GM19328 (cell line): ENCODE measurements around the gene DPPA3.
"Not testable (repeated sequence)": the region's sequence is repeated elsewhere in the genome, so short reads cannot be mapped to it uniquely, and the experiment has no call there.

Source experiments
- ATAC-seq: cut with Tn5 transposase; IDR thresholded peaks from one replicate; pipeline ENCODE4 v1.9.1; 2021; ENCODE audit warnings: mild to moderate bottlenecking, moderate library complexity; ENCODE audit not compliant: unreplicated experiment

The DPPA3 gene

DNA sequence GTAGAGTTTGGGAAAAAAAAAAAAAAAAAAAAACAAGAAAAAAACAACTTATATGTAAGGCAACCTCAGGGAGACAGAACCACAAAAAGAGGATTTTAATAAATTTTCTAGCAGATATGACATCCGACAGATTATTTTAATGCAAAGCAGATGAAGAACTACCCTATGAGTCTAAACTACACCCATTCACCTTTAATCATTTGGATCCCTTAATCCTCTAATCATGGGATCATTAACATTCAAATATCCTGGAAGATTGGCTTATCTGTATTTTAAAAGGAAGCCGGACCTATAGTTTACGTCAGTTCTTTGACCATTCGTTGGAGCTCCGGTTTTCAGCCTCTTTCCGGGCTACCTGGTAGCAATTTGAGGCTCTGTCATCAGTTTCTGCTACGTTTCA, at the start of gene DPPA3:
DPPA3 (plus strand) TSS at position 301 of the 400 bp plus-strand sequence. CDS start 138 bp downstream, outside the sequence.
- ATAC-seq: no peak

GRCh38 chr12:7661741-7662140, 49.5 kb upstream of the DPPA3 start:
- ATAC-seq: no peak

DNA sequence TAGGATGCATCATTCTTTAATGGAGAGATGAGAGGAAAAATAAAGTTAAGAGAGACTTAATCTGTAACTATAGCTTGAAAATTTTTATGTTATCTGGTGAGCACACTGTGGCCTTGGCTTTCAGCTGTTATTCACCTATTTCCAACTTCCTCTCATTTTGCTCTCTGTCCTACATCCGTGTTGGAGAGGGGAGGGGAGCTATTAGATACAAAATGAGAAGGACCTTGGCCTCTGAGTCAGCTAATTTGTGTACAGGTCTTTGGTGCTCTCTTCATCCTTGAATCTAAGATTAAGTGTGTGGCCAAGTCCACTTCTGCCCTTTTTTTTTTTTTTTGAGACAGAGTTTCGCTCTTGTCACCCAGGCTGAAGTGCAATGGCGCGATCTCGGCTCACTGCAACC, 44.6 kb upstream of the DPPA3 start:
- no peak for ATAC-seq

DNA sequence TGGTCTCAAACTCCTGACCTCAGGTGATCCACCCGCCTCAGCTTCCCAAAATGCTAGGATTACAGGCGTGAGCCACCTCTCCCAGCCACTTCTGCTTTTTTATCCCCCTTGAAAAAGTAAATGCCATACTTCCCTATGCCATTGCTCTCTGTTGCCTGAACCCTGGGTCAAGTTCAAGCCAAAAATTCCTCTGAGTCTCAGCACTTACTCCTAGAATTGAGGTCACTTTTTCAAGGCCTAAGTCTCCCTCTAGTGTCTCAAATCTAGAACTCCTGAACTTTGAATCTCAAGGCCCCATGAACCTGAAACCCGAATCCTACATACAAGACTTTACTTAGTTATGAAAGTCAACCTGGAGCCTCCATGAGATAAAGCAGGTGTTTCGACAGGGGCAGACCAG, 44.1 kb upstream of the DPPA3 start:
- ATAC-seq: no peak

GRCh38 chr12:7668171-7668570, 43.1 kb upstream of the DPPA3 start:
- ATAC-seq: no peak

DNA sequence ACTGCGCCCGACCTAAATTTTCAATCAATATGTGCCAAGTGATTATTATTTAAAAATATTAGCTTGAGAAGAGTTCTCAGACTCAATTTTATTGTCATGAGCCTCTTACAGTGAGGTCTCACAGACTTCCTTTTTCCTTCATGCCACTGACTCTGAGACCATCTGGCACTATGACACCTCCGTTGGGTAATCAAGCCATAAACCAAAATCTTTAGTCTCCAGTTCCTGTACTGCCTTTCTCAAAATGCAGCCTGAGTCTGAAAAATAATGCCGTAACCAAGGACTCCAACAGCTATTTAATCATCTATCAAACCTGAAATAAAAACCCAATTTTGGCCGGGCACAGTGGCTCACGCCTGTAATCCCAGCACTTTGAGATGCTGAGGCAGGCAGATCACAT, 35.8 kb upstream of the DPPA3 start:
- not testable (repeated sequence) for ATAC-seq

- ATAC-seq: not testable (repeated sequence)
These were observed 33.8 kb upstream of the DPPA3 start for GRCh38 chr12:7677432-7677888.

DNA sequence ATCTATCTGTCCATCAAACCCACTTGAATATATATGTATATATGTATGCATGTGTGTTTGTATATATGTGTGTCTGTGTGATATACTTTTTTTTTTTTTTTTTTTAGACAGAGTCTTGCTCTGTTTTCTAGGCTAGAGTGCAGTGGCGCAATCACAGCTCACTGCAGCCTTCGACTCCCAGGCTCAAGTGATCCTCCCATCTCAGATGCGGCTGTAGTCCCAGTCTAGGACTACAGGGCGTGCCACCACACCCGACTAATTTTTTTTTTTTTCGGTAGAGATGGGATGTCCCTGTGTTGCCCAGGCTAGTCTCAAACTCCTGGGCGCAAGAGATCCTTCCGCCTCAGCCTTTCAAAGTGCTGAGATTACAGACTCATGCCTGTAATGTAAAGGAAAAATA, 32.5 kb upstream of the DPPA3 start:
- ATAC-seq: no peak

GRCh38 chr12:7679251-7680045, 31.8 kb upstream of the DPPA3 start:
- ATAC-seq: no peak

DNA sequence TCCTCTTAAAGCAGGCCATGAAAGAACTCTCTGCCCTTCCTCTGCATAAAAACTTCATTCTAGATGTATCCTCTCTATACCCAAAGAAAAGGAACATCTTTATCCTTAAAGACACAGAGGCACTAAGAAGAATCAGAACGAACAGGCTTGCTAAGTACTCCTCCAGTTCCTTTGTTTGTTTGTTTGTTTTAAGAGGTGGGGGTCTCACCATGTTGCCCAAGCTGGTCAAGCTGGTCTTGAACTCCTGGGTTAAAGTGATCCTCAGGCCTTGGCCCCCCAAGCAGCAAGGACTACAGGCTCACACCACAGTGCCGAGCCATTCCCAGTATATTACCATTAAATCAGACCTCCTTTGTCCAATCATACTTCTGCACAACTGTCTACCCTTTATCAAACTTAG, 29.7 kb upstream of the DPPA3 start:
- no peak for ATAC-seq

- ATAC-seq: no peak
These were observed 17.4 kb upstream of the DPPA3 start for GRCh38 chr12:7693793-7694192.

- ATAC-seq: no peak
These were observed 16.5 kb upstream of the DPPA3 start for GRCh38 chr12:7694556-7695236.

DNA sequence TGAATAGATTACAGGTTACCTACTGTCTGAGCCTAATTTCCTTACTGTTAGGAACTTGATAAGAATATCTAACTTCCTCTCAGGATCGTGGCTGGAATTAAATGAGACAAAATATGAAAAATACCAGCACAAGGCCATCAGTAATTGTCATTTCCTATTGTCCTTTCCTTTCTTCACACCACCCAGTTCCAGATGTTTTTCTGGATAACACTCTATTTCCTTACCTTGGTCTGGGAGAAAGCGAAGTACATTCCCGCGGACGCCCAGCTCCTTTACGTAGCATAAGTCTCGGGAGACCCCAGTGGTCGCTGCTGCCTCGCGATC, 16.0 kb upstream of the DPPA3 start:
- no peak for ATAC-seq

DNA sequence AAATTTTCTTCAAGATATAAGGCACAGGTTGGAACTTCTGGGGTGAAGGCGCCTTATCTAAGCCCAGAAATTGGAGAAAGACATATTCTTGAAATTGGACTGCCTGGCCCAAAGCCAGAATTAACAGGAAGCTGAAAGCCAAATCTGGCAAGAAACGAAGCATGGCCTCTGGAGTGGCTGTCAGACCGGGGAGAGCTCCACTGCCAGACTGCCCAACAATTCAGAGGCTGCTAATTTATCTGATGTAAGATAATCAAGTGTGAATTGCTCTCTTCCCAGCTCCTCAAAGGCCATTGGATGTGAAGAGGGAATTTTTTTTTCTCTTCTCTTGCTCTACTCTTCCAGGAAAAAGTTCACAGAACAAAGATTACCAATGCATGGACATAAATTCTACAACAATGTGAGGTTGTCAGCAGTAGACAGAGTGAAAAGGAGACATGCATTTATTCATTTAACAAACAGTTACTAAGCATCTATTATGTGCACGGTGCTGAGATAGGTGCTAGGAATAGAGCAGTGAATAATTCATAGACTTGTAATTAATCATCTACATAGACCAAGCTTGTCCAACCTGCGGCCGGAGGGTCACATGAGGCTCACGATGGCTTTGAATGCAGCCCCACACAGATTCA, 15.6 kb upstream of the DPPA3 start, which contains the start of gene GDF3:
GDF3 (minus strand) TSS at position 210 of the 632 bp plus-strand sequence; CDS start at position 163, 47 bp downstream.
- no peak for ATAC-seq

- no peak for ATAC-seq
These were observed 5.4 kb upstream of the DPPA3 start for GRCh38 chr12:7705846-7706245.

DNA sequence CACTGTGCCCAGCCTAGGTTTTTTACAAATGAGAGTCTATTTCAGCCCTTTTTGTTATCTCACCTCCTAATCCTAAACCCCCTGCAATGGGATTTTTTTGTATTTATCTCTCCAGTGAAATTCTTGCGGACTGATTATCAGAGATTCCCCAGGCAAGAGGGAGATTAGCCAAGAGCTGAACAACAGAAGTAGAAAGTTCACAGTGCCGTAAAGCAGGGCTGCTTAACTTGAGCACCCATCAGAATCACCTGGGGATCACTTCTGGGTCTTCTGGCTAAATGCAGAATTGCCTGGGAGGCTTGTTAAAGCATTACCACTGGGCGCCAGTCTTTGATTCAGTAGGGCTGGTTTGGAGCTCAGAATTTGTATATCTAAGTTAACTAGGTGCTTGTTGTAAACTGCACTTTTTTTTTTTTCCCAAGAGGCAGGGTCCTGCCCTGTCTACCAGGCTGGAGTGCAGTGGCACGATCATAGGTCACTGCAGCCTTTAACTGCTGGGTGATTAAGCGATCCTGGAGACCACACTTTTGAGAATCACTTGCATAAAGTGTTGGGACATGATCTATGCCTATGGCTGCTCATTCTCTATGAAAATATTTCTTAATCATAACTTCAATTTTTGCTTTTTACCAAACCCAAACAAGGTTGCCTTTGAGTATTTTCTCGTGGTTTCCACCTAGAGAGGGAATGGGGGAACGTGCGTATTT, 1.1 kb upstream of the DPPA3 start:
- no peak for ATAC-seq

DNA sequence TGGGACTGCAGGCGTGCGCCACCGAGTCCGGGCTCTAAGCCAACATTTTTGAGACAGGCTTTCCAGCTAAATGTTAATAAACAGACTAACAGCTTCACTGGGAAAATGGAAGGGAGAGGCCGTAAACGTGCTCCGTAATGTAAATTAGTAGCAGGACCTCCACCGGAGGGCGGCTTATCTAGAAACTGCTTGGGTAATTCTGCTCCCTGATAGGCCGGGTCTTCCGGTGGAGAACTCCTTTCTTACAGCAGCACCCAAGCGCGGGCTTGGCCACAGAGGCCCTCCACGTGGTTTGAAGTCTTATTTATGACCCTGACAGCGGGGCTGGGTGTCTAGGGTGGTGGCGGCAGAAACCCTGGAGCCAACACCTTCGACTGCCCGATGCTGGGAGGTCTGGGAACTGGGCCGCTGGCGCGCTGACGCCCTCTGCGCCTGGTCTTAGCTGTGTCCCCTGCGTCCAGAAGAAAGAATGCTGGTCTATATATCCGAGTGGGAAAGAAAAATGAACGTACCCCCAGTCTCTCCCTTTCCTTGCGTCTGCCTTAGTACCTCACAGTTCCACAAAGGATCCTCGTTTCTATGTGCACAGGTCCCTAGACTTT, 1.7 kb downstream of the DPPA3 start:
- no peak for ATAC-seq

DNA sequence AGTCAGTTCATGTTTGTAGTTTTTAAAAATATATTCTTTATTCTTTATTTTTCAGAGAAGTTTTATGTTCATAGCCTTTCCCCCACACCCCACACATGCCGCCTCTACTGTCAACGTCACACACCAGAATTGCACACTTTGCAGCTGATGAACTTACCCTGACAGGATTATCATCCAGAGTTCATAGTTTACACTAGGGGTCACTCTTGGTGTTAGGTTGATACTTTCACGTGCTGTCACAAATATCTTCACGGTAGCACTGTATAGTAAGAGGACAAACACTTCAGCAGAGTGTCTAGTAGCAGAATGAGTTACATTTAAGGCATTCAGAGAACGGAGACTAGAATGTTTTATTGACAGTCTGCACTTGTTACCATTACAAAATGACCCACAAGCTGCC, 5.1 kb downstream of the DPPA3 start:
- no peak for ATAC-seq

DNA sequence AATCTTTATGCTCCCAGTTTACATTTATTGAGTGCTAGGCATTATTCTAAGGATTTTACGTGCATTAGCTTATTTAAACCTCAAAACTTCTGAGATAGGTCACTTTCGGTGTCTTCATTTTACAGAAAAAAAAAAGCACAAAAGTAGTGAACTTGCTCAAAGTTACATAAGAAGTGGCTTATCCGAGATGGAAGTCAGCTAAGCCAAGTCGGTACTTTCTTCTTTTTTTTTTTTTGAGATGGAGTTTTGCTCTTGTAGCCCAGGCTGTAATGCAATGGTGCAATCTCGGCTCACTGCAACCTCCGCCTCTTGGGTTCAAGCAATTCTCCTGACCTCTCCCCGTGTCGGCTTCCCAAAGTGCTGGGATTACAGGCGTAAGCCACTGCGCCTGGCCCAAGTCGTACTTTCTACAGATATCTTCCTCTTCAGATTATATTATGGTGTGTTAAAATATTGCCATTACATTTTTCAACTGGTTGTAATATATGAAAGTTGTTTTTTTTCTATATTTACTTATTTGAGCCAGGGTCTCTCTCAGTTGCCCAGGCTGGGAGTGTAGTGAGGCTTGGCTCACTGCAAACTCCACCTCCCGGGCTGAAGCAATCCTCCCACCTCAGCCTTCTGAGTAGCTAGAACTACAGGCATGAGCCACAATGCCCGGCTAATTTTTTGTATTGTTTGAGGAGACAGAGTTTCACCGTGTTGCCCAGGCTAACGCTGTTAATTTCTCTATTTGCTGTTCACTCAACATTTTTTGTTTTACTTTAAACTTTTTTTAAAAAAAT, 8.9 kb downstream of the DPPA3 start:
- ATAC-seq: no peak

- no peak for ATAC-seq
These were observed 12.7 kb downstream of the DPPA3 start for GRCh38 chr12:7723926-7724325.
